MCF 10A (cell line): ENCODE data around the gene FRS3. TPM values are rescaled to one million over a fixed set of nuclear protein-coding genes. Genes with fewer than 3 reads are reported as not detected.

Experiments used
- BruUV-seq: library from RNA; stranded (reverse); fragments of 400-500 nt; replicated peaks from 2 replicates; lab custom pipeline; 2021; lab: Mats Ljungman, UMichigan
- CTCF ChIA-PET: fragments of 300-600 bp; sonication (Branson Sonifier 250); formaldehyde crosslinking; extraction: SDS; loops from one replicate; lab custom pipeline; 2021; ENCODE audit warnings: antibody characterized with exemption, inconsistent platforms; lab: Yijun Ruan, JAX
- POLR2A ChIA-PET: fragments of 300-600, 350-650 bp; sonication (Branson Sonifier 250); formaldehyde crosslinking; extraction: SDS; loops from one replicate; lab custom pipeline; 2020; ENCODE audit warnings: antibody characterized with exemption, inconsistent platforms; lab: Yijun Ruan, JAX
- DNase-seq: peaks from one replicate; pipeline ENCODE4 v3.0.0-alpha.2; 2018; ENCODE audit not compliant: unreplicated experiment
- H3K27ac Mint-ChIP-seq: one replicate; pipeline ENCODE4 v1.8.0; 2022; ENCODE audit warnings: mild to moderate bottlenecking, low read depth, mixed read lengths; ENCODE audit not compliant: unreplicated experiment
- H3K27me3 Mint-ChIP-seq: one replicate; pipeline ENCODE4 v1.8.0; 2022; ENCODE audit warnings: mixed read lengths; ENCODE audit not compliant: insufficient read depth, unreplicated experiment
- H3K36me3 Mint-ChIP-seq: one replicate; pipeline ENCODE4 v1.8.0; 2022; ENCODE audit warnings: mild to moderate bottlenecking, moderate library complexity, mixed read lengths; ENCODE audit not compliant: insufficient read depth, unreplicated experiment
- H3K4me1 Mint-ChIP-seq: one replicate; pipeline ENCODE4 v1.8.0; 2022; ENCODE audit warnings: mixed read lengths; ENCODE audit not compliant: insufficient read depth, unreplicated experiment
- H3K4me3 Mint-ChIP-seq: one replicate; pipeline ENCODE4 v1.8.0; 2022; ENCODE audit warnings: mild to moderate bottlenecking, moderate library complexity, mixed read lengths; ENCODE audit not compliant: unreplicated experiment
- H3K9me3 Mint-ChIP-seq: one replicate; pipeline ENCODE4 v1.8.0; 2022; ENCODE audit warnings: mixed read lengths; ENCODE audit not compliant: unreplicated experiment
- CTCF ChIP-seq: fragments of 200-600 bp; IDR thresholded peaks from one replicate; pipeline ENCODE4 v1.8.0; 2022; ENCODE audit warnings: antibody characterized with exemption, mild to moderate bottlenecking; ENCODE audit not compliant: unreplicated experiment
- intact Hi-C: fragments of 100-400 bp; cut with micrococcal nuclease; formaldehyde crosslinking; loops from 2 replicates; pipeline ENCODE4 v1.14.1; 2022
- total RNA-seq: library from RNA; stranded (reverse); gene quantifications from 2 replicates; pipeline ENCODE4 v1.2.3, GENCODE V29; 2022

The FRS3 gene
- total RNA-seq, 1 experiment from 2014 or later = 3.9 TPM

- Mint-ChIP-seq H3K36me3 (no peaks in the 10 kb centered on the region), H3K9me3 (no peaks in the 10 kb centered on the region), H3K27ac (no peak overlapping the region), H3K4me3 (no peak overlapping the region), H3K27me3 (peaks cover 30% of the 10 kb centered on the region), H3K4me1 (no peaks in the 10 kb centered on the region)
- intact Hi-C loops = no loop called here
- ChIA-PET CTCF (no interaction called here), POLR2A (no interaction called here)
- no peak for DNase-seq
- TF ChIP-seq CTCF = no peak
- BruUV-seq = no TSS peak
Measured at GRCh38 chr6:41759905-41760579, 19.7 kb downstream of the FRS3 start.

GRCh38 chr6:41759106-41759904, 20.4 kb downstream of the FRS3 start:
- no TSS peak for BruUV-seq
- intact Hi-C loops = no loop called here
- no peak for DNase-seq
- CTCF ChIA-PET = interaction anchor here (0.7 kb wide), 1 partner anchor 25 kb away, joined by 3 read pairs; no protein-coding TSS in a partner anchor
- POLR2A ChIA-PET = interaction anchor here (0.7 kb wide), 1 partner anchor 27 kb away, joined by 4 read pairs; no protein-coding TSS in a partner anchor
- no peak overlapping the region for H3K4me3 Mint-ChIP-seq
- no peaks in the 10 kb centered on the region for H3K9me3 Mint-ChIP-seq
- TF ChIP-seq CTCF = no peak
- no peaks in the 10 kb centered on the region for H3K36me3 Mint-ChIP-seq
- H3K27me3 Mint-ChIP-seq = peaks cover 38% of the 10 kb centered on the region
- H3K27ac Mint-ChIP-seq = no peak overlapping the region
- H3K4me1 Mint-ChIP-seq = no peaks in the 10 kb centered on the region

GRCh38 chr6:41758641-41759035, 21.1 kb downstream of the FRS3 start:
- H3K27me3 Mint-ChIP-seq = peaks cover 44% of the 10 kb centered on the region
- H3K4me1 Mint-ChIP-seq = no peaks in the 10 kb centered on the region
- intact Hi-C loops = no loop called here
- CTCF ChIA-PET = interaction anchor here (0.7 kb wide), 1 partner anchor 25 kb away, joined by 3 read pairs; no protein-coding TSS in a partner anchor
- POLR2A ChIA-PET = interaction anchor here (0.7 kb wide), 1 partner anchor 27 kb away, joined by 4 read pairs; no protein-coding TSS in a partner anchor
- no peak overlapping the region for H3K27ac Mint-ChIP-seq
- TF ChIP-seq CTCF = no peak
- H3K9me3 Mint-ChIP-seq = no peaks in the 10 kb centered on the region
- H3K4me3 Mint-ChIP-seq = no peak overlapping the region
- no peaks in the 10 kb centered on the region for H3K36me3 Mint-ChIP-seq
- DNase-seq = no peak
- no TSS peak for BruUV-seq

DNA sequence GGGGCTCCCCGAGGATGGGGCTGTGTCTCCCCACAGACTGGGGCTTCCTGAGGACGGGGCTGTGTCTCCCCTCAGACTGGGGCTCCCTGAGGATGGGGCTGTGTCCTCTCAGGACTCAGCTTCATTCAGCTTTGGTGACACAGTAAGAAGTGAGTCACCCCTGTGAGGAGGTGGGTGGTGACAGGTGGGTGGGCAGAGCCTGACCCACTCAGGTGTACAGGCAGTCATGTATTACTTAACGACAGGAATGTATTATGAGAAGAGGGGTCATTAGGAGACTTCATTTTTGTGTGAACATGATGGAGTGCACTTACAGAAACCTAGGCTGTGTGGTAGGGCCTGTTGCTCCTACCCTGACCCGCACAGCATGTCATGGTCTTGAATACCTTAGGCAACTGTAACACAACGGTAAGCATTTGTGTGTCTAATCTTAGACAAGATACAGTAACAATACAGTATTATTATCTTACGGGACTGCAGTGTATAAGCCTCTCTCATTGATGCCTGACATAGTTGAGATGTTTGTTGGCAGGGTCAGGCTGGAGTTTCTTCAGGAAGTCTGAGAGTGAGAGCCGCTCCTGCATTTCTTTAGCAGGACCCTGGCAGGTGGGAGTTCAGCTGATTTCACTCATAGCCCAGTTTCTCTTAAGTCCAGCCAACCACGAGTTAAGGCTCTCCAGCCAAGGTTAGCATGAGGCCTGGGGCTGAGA, 21.6 kb downstream of the FRS3 start:
- ChIA-PET CTCF (interaction anchor here (0.6 to 0.7 kb wide), 2 partner anchors 19 to 26 kb away, joined by 3 read pairs; no protein-coding TSS in a partner anchor), POLR2A (no interaction called here)
- TF ChIP-seq CTCF = no peak
- intact Hi-C loops = no loop called here
- no peaks in the 10 kb centered on the region for H3K36me3 Mint-ChIP-seq
- H3K27me3 Mint-ChIP-seq = peaks cover 50% of the 10 kb centered on the region
- no peak overlapping the region for H3K4me3 Mint-ChIP-seq
- DNase-seq = no peak
- no peaks in the 10 kb centered on the region for H3K4me1 Mint-ChIP-seq
- no TSS peak for BruUV-seq
- H3K9me3 Mint-ChIP-seq = no peaks in the 10 kb centered on the region
- no peak overlapping the region for H3K27ac Mint-ChIP-seq
